Measurements from ENCODE around the gene GGT7.

Gene GGT7

GRCh38 chr20:34825530-34826362 is 46.9 kb downstream of the GGT7 start, which contains the start of gene NCOA6:
Gene NCOA6, minus strand, starts transcription at chr20:34825651. Its CDS starts 43,296 bp downstream, at chr20:34782355.
- Histone ChIP-seq H3K4me1 (ENCODE audit: control extremely low read depth in 1 of 4, control insufficient read depth in 4 of 4, insufficient read depth in 4 of 4, low read length in 3 of 4) (peaks cover 9 to 21% (median 13%) of the 10 kb centered on the region in 4 experiments), H3K9me3 (ENCODE audit: control extremely low read depth in 1 of 5, control insufficient read depth in 4 of 5, insufficient read depth in 2 of 5, low read depth in 1 of 5, low read length in 4 of 5) (no peaks in the 10 kb centered on the region), H3K4me3 (ENCODE audit: control insufficient read depth in 1 of 7, extremely low read depth in 1 of 7, insufficient read depth in 4 of 7, low read depth in 2 of 7, low read length in 6 of 7) (peak within 1 kb of the TSS; percentile 46 to 99 (median 87)), H3K36me3 (ENCODE audit: control insufficient read depth in 4 of 4, insufficient read depth in 4 of 4, low read length in 3 of 4) (no peaks in the 10 kb centered on the region), H3K27ac (ENCODE audit: insufficient read depth in 1 of 2, low read depth in 1 of 2, low read length in 2 of 2, poor library complexity in 1 of 2, severe bottlenecking in 2 of 2) (peak within 1 kb of the TSS; percentile 74 to 88), H3K27me3 (replicated peaks in 2 of 5; ENCODE audit: control insufficient read depth in 4 of 5, insufficient read depth in 5 of 5, low read length in 4 of 5) (no peaks in the 10 kb centered on the region)
- CTCF ChIA-PET = interaction anchor here (1.0 to 1.5 kb wide), 2 partner anchors 10 to 130 kb away, joined by 4 read pairs; partner anchors contain the start of genes GSS and MYH7B
- WGBS (ENCODE audit: insufficient coverage) = 7% methylated on average over 19 of the region's 52 CpGs
- POLR2A ChIA-PET = no interaction called here
- DNase-seq = peak; percentile 78 to 86 (median 86)

GRCh38 chr20:34824806-34825529 is 47.7 kb downstream of the GGT7 start:
- POLR2A ChIA-PET = no interaction called here
- H3K4me1 ChIP-seq (ENCODE audit: control extremely low read depth in 1 of 4, control insufficient read depth in 4 of 4, insufficient read depth in 4 of 4, low read length in 3 of 4) = peaks cover 9 to 21% (median 13%) of the 10 kb centered on the region in 4 experiments
- under 1% methylated on average over 60 of the region's 68 CpGs for WGBS (ENCODE audit: insufficient coverage)
- H3K27ac ChIP-seq (ENCODE audit: insufficient read depth in 1 of 2, low read depth in 1 of 2, low read length in 2 of 2, poor library complexity in 1 of 2, severe bottlenecking in 2 of 2) = peak overlapping the region; percentile 74 to 88
- CTCF ChIA-PET = interaction anchor here (1.0 to 1.6 kb wide), 2 partner anchors 50 to 462 kb away, joined by 3 read pairs; partner anchors contain the start of gene ITCH
- peak; percentile 62 to 84 (median 76) for DNase-seq
- no peaks in the 10 kb centered on the region for H3K9me3 ChIP-seq (ENCODE audit: control extremely low read depth in 1 of 5, control insufficient read depth in 4 of 5, insufficient read depth in 2 of 5, low read depth in 1 of 5, low read length in 4 of 5)
- H3K36me3 ChIP-seq (ENCODE audit: control insufficient read depth in 4 of 4, insufficient read depth in 4 of 4, low read length in 3 of 4) = peaks cover 0 to 2% (median 0%) of the 10 kb centered on the region in 4 experiments
- H3K4me3 ChIP-seq (ENCODE audit: control insufficient read depth in 1 of 7, extremely low read depth in 1 of 7, insufficient read depth in 4 of 7, low read depth in 2 of 7, low read length in 6 of 7) = peak overlapping the region; percentile 46 to 99 (median 87)
- no peaks in the 10 kb centered on the region for H3K27me3 ChIP-seq (replicated peaks in 2 of 5; ENCODE audit: control insufficient read depth in 4 of 5, insufficient read depth in 5 of 5, low read length in 4 of 5)

- peaks cover 9 to 21% (median 13%) of the 10 kb centered on the region in 4 experiments for H3K4me1 ChIP-seq (ENCODE audit: control extremely low read depth in 1 of 4, control insufficient read depth in 4 of 4, insufficient read depth in 4 of 4, low read length in 3 of 4)
- H3K27ac ChIP-seq (ENCODE audit: insufficient read depth in 1 of 2, low read depth in 1 of 2, low read length in 2 of 2, poor library complexity in 1 of 2, severe bottlenecking in 2 of 2) = peak overlapping the region; percentile 74 to 88
- POLR2A ChIA-PET = no interaction called here
- CTCF ChIA-PET = interaction anchor here (1.0 to 1.6 kb wide), 3 partner anchors 9 to 461 kb away, joined by 3 to 4 read pairs (median 3); partner anchors contain the start of gene ITCH
- 0% methylated on average over 2 of the region's 2 CpGs for WGBS (ENCODE audit: insufficient coverage)
- H3K4me3 ChIP-seq (ENCODE audit: control insufficient read depth in 1 of 7, extremely low read depth in 1 of 7, insufficient read depth in 4 of 7, low read depth in 2 of 7, low read length in 6 of 7) = peak overlapping the region; percentile 46 to 99 (median 87)
- DNase-seq = peak; percentile 58 to 77 (median 76)
- peaks cover 0 to 2% (median 0%) of the 10 kb centered on the region in 4 experiments for H3K36me3 ChIP-seq (ENCODE audit: control insufficient read depth in 4 of 4, insufficient read depth in 4 of 4, low read length in 3 of 4)
- H3K27me3 ChIP-seq (replicated peaks in 2 of 5; ENCODE audit: control insufficient read depth in 4 of 5, insufficient read depth in 5 of 5, low read length in 4 of 5) = no peaks in the 10 kb centered on the region
- H3K9me3 ChIP-seq (ENCODE audit: control extremely low read depth in 1 of 5, control insufficient read depth in 4 of 5, insufficient read depth in 2 of 5, low read depth in 1 of 5, low read length in 4 of 5) = no peaks in the 10 kb centered on the region
These were observed 48.2 kb downstream of the GGT7 start for GRCh38 chr20:34824452-34824805.

GRCh38 chr20:34824026-34824425 is 48.6 kb downstream of the GGT7 start:
- Histone ChIP-seq H3K27me3 (replicated peaks in 2 of 5; ENCODE audit: control insufficient read depth in 4 of 5, insufficient read depth in 5 of 5, low read length in 4 of 5) (no peaks in the 10 kb centered on the region), H3K36me3 (ENCODE audit: control insufficient read depth in 4 of 4, insufficient read depth in 4 of 4, low read length in 3 of 4) (peaks cover 0 to 2% (median 0%) of the 10 kb centered on the region in 4 experiments), H3K27ac (ENCODE audit: insufficient read depth in 1 of 2, low read depth in 1 of 2, low read length in 2 of 2, poor library complexity in 1 of 2, severe bottlenecking in 2 of 2) (peak overlapping the region in 1 of 2 experiments; percentile 88), H3K9me3 (ENCODE audit: control extremely low read depth in 1 of 5, control insufficient read depth in 4 of 5, insufficient read depth in 2 of 5, low read depth in 1 of 5, low read length in 4 of 5) (no peaks in the 10 kb centered on the region), H3K4me3 (ENCODE audit: control insufficient read depth in 1 of 7, extremely low read depth in 1 of 7, insufficient read depth in 4 of 7, low read depth in 2 of 7, low read length in 6 of 7) (peak overlapping the region in 6 of 7 experiments; percentile 80 to 99 (median 88)), H3K4me1 (ENCODE audit: control extremely low read depth in 1 of 4, control insufficient read depth in 4 of 4, insufficient read depth in 4 of 4, low read length in 3 of 4) (peaks cover 9 to 21% (median 13%) of the 10 kb centered on the region in 4 experiments)
- no peak for DNase-seq
- WGBS (ENCODE audit: insufficient coverage) = 10% methylated on average over 1 of the region's 1 CpG
- ChIA-PET POLR2A (no interaction called here), CTCF (interaction anchor here (1.1 to 1.6 kb wide), 2 partner anchors 9 to 51 kb away, joined by 3 to 4 read pairs; no protein-coding TSS in a partner anchor)

GRCh38 chr20:34820805-34821578 is 51.7 kb downstream of the GGT7 start:
- Histone ChIP-seq H3K9me3 (ENCODE audit: control extremely low read depth in 1 of 5, control insufficient read depth in 4 of 5, insufficient read depth in 2 of 5, low read depth in 1 of 5, low read length in 4 of 5) (no peaks in the 10 kb centered on the region), H3K4me1 (ENCODE audit: control extremely low read depth in 1 of 4, control insufficient read depth in 4 of 4, insufficient read depth in 4 of 4, low read length in 3 of 4) (peaks cover 9 to 20% (median 13%) of the 10 kb centered on the region in 4 experiments), H3K27me3 (replicated peaks in 2 of 5; ENCODE audit: control insufficient read depth in 4 of 5, insufficient read depth in 5 of 5, low read length in 4 of 5) (no peaks in the 10 kb centered on the region), H3K36me3 (ENCODE audit: control insufficient read depth in 4 of 4, insufficient read depth in 4 of 4, low read length in 3 of 4) (peaks cover 0 to 2% (median 0%) of the 10 kb centered on the region in 4 experiments), H3K4me3 (ENCODE audit: control insufficient read depth in 1 of 7, extremely low read depth in 1 of 7, insufficient read depth in 4 of 7, low read depth in 2 of 7, low read length in 6 of 7) (no peak overlapping the region), H3K27ac (ENCODE audit: insufficient read depth in 1 of 2, low read depth in 1 of 2, low read length in 2 of 2, poor library complexity in 1 of 2, severe bottlenecking in 2 of 2) (no peak overlapping the region)
- WGBS (ENCODE audit: insufficient coverage) = 83% methylated on average over 4 of the region's 8 CpGs
- ChIA-PET CTCF (interaction anchor here (0.7 to 0.9 kb wide), 2 partner anchors 12 to 206 kb away, joined by 3 to 4 read pairs; no protein-coding TSS in a partner anchor), POLR2A (interaction anchor here (0.6 kb wide), 1 partner anchor 657 kb away, joined by 4 read pairs; no protein-coding TSS in a partner anchor)
- no peak for DNase-seq

- no peak overlapping the region for H3K4me3 ChIP-seq (ENCODE audit: control insufficient read depth in 1 of 7, extremely low read depth in 1 of 7, insufficient read depth in 4 of 7, low read depth in 2 of 7, low read length in 6 of 7)
- H3K36me3 ChIP-seq (ENCODE audit: control insufficient read depth in 4 of 4, insufficient read depth in 4 of 4, low read length in 3 of 4) = peaks cover 0 to 2% (median 0%) of the 10 kb centered on the region in 4 experiments
- no peaks in the 10 kb centered on the region for H3K27me3 ChIP-seq (replicated peaks in 2 of 5; ENCODE audit: control insufficient read depth in 4 of 5, insufficient read depth in 5 of 5, low read length in 4 of 5)
- DNase-seq = no peak
- CTCF ChIA-PET = interaction anchor here (0.7 to 1.2 kb wide), 2 partner anchors 28 to 279 kb away, joined by 3 read pairs; no protein-coding TSS in a partner anchor
- POLR2A ChIA-PET = no interaction called here
- no peak overlapping the region for H3K27ac ChIP-seq (ENCODE audit: insufficient read depth in 1 of 2, low read depth in 1 of 2, low read length in 2 of 2, poor library complexity in 1 of 2, severe bottlenecking in 2 of 2)
- 64% methylated on average over 2 of the region's 2 CpGs for WGBS (ENCODE audit: insufficient coverage)
- H3K4me1 ChIP-seq (ENCODE audit: control extremely low read depth in 1 of 4, control insufficient read depth in 4 of 4, insufficient read depth in 4 of 4, low read length in 3 of 4) = no peaks in the 10 kb centered on the region
- H3K9me3 ChIP-seq (ENCODE audit: control extremely low read depth in 1 of 5, control insufficient read depth in 4 of 5, insufficient read depth in 2 of 5, low read depth in 1 of 5, low read length in 4 of 5) = no peaks in the 10 kb centered on the region
These were observed 54.9 kb downstream of the GGT7 start for GRCh38 chr20:34817801-34818200.
